Kidney tubule cell (primary cell): ENCODE measurements around the gene KRT71.

Source experiments
- DNase-seq: peaks from one replicate; pipeline ENCODE4 v3.0.0-alpha.2; 2018; ENCODE audit warnings: low spot score

KRT71 gene

DNA sequence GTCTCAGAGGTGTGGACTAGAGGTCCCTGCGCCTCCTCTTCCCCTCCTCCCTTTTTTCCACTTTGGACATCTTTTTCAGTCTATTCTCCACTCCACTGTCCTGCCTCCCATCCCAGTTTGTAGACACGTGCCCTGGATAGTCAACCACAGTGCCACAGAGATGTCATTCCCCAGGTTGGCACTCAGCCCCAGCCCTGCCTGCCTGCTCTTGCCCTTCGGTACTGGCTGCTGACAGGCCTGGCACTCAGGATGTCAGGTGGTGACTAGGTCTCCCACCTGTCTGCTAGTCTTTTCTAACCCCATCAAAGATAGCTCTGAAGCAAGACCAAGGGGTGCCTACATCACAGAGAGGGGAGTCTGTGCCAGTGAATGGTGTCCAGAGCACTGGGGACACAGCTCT, 15.8 kb downstream of the KRT71 start:
- no peak for DNase-seq

DNA sequence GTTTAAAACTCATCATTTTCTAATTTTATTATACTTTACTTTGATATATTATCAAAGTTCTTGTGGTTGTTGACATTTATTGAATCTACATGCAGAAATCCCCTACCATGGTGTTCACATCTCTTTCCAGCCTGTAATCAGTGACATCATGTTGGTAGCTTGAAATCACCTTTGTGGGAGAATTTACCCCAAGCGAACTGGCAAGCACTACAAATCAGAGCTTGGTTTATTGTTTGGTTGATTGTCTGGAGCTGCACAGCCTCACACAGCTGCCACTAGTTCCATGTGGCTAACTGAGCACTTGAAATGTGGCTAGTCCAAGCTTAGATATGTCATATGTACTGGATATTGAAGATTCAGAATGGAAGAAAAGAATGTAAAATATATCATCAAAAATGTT, 17.4 kb downstream of the KRT71 start:
- no peak for DNase-seq

DNA sequence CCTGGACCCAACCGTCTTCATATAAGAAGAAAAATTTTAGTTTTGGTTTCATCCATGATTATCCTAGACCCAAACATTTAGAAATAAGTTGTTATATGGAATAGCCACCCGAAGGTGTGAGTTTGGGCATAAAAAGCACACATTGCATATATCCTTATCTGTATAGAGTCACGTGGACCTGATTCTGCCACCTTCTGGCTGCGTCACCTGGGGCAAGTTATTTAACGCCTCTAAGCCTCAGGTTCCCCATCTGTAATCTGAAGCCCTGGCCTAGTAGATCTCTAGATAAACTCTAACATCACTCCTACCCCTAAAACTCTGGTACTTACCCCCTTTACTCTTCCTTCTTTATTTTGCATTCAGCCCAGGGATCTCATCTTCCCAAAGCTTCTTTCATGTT, 18.5 kb downstream of the KRT71 start:
- peak; percentile 20 for DNase-seq

DNA sequence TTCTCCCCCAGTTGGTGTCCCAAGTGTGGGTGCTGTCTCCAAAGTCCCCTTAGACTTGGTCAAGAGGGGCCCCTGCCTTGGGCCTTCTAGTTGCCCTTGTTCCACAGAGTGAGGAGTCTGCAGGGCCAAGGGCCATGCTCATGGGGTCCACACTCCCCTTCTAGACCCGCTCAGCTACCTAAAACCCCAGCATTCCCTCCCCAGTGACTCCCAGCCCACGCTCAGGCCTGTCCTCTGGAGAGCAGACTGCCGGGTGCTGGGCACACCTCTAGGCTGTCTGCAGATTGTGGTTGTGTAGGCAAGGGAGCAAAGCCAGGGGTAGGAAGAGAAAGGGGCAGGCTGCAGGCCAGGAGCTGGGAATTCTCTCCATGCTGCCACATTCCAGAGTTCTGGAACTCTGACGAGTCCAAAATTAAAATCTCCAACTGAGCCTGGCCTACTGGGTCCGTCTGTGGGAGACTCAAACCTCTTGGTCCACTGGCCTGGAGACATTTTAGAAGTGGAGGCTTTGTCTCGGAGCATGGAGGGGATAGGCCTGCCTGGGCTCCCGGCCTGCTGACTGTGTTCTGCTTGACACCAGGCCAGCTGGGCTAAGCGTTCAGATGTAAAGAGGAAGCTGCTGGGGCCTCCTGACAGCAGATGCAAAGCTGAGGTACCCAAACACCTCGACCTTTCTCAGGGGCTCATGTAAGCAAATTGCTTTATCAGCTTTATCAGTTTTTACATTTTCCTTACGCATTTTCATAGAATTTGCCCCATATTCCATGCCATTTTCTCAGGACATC, 19.1 kb downstream of the KRT71 start:
- DNase-seq, result no peak

DNA sequence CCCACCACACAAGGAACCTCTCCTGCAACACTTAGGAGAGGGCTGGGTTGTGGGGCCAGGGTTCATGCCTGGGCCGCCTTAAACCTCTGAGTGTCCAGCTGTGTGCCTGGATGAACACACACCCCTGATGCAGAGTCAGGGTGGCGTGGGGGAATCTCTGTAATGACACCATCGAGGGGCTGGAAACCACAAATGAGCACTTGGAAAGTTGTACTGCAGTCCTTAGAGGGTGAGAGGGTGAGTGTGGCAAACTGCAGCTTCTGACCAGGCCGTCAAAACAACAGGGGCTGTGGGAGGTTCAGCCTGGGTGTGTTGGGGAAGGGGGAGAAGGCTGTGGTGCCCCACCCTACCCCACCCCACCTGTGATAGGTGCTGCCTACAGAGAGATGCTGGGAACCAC, 20.3 kb downstream of the KRT71 start:
- no peak for DNase-seq

DNA sequence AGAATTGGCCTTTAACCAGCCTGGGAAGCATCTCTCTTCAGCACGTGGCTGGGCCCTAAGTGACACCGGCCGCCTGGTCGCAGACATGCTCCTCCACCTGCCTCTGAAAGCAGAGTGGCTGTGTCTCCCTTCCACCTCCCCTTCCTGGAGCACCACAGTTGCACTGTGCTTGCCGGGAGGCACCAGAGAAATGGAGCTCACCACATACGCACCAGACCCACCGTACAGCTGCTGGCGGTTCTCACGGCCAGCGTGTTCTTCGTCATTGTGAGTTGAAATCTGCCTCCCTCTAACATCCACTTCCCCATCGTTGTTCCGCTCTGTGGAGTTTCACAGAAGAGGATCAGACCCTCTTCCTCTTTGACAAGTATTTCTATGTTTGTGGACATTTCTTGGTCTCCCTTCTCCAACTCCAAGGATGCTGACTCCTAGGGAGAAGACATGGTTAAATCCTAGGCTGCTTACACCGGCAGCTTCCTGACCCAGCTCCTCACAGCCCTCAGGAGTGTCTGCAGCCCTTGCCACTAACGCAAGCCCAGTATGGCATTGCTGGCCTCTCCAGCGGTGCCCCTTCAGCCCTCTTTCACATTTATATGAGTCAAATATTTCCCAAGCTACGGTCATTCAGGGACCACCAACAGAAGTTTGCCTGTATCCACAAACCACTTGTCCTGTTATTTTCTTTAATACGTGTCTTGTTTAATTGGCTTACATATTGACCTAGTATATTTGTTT, 21.2 kb downstream of the KRT71 start:
- DNase-seq, result no peak

DNA sequence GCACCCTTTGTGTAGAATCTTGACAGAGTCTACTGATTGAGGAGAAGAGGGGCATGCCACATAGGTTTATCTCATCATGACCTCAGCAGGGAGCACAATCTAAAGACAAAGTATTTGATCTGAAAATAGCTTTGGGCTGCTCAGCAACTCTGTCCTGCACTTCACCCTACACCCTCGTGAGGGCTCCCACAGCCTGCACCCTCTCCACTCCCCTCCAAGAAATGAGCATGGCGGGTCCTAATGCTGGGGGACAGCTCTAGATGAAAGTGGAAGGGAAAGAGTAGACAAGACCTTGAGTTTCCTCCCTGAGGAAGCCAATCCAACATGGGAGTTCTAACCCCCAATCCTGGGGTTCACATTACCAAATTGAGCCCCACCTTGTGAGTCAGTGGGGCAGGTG, 22.0 kb downstream of the KRT71 start:
- DNase-seq, result no peak

DNA sequence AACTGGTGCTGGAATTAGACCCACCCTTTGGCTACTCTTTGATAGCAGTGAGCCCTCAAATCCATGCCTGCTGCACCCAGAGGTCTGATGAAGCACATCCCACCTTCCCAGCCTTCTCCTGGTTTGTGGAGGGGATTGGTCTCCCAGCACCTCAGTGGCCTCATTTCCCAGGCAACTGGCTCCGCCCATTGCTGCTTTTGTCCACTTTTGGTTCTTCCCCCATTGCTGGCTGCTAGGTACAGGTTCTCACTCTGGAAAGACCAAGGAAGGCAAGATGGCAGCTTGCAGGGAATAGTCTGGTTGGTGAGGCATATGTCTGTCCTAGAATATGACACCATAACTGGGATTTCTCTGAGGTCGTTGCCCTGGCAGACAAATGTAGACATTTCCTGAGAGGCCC, 22.6 kb downstream of the KRT71 start:
- no peak for DNase-seq

DNA sequence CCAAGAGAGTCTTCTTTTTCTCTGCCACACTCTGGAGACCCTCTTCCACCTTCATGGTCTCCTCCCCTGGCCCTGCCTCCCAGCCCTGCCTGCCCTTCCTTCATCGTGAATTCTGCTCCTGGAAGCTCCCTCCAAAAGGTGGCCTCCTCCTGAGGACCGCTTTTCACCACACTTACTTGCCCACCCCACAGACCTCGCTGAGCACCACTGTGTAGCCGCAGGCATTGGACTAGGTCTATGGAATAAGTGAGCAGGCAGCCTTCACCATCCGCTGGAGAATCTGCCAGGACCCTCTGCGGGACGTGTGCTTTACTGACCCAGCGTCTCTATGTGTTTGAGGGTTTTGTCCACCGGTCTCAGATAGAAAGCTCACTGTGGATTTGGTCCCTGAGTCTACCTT, 23.1 kb downstream of the KRT71 start:
- DNase-seq, result no peak

DNA sequence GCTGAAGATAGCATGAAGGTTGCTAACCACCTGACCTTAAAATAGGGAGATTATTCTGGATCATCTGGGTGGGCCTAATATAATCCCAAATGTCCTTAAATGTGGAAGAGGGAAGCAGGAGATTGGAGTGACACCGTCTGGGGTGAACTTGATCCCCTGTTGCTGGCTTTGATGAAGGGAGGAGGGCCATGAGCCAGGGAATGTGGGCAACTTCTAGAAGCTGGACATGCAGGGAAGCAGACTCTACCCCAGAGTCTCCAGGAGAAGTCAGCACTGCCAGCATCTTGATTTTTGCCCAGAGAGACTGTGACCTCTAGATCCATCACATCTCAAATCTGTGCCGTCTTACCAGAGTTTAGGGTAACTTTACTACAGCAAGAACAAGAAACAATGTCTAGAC, 23.5 kb downstream of the KRT71 start:
- no peak for DNase-seq

DNA sequence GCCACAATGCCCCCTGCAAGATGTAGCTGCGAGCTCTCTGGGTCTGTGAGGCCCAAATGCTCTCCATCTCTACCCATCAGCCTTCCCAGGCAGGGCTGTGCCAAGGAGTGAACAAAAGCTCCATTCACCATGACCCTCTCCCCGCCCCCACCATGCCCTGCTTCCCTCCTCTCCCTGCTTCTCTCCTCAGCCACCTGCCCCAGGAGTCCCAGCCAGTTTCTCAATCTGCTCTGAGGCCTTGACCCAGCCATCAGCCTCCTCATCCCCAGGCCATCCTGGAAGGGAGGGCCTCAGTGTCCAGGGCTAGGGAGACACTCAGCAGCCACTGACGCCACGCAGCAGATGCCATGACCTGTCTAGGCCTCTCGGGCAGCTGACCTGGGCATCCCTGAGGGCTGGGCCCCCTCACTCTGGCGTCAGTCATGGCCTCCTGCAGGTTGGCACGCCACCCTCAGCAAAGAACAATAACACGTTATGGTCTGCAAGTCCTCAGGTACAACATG, 24.3 kb downstream of the KRT71 start:
- no peak for DNase-seq

DNA sequence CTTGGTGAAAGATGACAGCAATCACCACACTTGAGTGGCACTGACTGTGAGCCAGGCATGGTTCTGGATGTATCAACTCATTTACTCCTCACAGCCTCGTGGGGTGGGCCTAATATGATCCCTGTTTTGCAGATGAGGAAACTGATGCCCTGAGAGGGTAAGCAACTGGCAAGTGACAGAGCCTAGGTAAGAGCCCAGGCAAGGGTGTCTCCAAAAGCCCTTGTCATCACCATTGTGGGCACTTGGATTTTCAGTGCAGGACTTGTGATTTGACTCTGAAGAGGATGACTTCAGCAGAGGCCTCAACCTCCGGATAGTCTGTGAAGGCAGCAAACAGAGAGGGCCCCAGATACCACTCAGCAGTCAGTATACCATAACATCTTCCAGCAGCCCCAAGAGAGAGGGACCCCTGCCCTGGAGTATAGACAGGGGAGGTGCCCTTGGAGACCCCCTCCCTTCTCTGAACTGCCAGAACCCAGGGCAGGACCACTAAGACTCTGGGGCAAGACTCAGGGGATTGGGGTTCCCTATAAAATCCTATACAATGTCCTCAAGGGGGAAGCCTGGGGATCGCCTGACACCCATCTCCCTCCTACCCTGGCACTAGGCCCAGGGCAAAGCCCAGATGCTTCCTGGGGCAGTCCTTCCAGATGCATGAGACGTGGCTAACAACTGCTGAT, 25.7 kb downstream of the KRT71 start:
- no peak for DNase-seq

DNA sequence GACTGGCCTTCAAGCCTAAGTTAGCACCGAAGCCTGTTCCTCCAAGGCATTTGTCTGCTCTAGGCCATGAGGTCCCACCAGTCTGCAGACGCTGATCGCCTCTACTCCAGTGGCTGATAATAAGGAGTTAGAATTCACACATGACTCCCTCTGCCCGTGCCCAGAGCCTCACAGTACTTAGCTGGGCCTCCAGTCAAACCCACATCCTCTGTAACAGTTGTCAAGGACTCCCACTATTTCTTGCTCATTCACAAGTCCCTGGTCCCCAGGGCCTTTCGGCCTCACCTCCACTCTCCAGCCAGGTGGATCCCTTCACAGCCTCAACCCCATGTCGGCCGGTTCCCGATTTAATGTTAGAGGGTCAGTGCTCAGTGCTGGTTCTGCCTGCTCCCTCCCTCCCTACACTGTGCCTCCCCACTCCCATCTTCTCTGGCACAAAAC, 26.4 kb downstream of the KRT71 start:
- DNase-seq, result no peak

DNA sequence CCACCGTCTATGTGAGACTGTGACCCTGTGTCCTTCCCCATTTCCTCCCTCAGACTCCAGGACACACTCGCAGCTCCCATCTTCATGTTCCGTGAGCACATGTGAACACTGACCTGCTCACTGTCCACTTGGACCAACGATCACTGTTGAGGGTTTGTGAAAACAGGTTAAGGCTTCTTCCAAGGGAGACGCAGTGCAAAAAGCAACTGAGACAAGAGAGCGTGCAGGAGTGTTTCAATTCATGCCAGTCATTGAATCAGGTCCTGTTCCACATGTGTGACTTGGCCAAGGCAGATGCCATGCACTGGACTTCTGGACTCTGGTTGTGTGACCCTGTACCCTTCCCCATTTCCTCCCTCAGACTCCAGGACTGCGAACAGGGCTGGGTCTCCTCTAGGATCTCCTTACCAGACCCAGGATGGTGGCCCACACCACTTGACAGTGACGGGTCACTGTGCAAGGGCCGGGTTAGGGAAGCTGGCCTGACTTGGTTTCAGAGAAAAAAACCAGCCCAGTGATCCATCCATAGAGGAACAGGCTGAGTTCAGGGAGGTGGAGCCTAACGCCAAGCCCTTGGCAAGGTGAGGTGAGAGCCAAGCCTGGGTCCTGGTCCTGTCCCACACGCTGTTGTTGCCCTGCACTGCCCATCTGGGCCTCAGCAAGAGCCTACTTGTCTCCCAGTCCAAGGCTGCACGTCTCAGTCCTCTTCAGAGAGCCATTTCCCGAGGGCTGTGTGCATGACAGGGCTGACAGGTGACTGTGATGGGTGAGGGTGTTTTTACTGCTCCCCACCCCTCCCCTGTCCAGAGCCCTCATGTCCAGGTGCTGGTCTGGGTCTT, 27.1 kb downstream of the KRT71 start:
- DNase-seq, result no peak

DNA sequence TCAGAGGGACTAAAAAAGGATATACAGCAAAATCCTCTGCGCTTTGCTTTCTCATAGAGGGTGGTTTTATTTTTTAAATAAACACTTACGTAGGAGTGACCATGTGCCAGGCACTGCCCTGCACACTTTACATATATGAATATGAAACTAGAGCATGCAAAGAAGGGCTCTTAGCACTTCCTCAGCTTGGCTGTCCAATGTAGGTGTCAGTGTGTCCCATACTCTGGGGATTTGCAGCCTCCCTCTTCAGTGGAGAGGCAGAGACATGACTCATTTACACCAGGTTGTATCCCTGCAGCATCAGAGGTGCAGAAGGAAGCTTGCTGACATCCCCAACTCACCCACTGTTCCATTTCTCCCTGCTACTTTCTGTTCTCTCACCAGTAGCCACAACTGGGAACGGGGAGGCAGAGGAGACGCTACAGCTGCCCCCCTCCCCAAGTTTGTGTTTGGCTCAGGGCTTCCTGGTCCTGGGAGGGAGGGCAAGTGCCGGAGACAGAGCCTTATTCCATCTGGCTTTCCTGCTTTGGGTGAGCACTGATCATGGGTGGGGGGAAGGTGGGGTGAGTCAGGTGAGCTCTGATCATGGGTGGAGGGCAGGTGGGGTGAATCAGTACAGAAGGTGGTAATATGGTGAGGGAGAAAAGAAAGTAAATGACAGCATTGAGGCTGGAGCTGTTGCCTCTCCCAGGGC, 27.9 kb downstream of the KRT71 start:
- peak; percentile 11 for DNase-seq

DNA sequence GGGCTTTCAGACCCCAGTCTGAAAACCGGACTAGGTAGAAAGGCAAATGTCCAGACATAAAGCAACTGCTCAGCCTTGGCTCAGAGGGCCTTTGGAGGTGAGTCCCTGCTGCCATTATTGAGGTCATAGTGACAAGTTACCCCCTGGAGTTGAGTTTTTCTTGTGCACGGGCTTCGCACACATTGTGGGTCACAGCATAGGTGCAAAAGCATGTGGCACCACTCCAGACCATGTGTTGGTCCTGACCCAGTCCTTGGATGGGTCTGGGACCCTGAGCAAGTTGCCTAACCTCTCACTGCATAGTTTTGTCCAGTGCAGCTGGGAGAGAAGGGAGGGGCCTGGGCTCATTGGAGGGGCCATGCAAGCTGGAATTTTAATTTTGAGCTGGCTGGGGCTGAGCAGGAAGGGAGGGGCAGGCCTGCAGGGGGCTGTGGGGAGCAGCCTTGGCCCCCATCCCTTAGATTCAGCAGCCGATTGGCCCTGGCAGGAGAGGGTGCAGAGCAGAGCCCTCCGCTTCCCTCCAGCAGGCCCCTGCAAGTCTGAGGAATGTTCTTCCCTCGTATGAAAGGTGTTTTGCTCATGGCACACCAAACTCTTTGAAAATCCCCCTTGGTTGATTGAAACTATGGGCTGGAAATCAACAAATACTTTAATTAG, 28.6 kb downstream of the KRT71 start:
- no peak for DNase-seq

DNA sequence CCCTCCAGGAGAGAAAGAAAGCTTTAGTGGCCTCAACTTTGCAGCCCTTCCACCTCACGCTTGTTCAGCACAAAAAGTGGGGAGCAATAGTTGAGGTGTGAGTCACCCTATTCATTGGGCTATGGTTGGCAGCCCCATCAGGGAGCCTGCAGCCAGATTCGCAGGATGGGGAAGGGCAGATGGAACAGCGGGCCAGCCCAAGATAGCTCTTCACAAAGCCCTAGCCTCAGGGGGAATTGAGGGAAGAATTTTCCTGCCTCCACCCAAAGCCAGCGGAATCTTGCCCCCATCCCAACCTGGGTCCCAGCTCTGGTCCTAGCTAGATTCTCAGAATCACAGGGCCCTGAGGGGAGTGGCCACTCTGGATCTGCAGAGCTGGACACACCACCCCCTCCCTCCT, 29.1 kb downstream of the KRT71 start:
- no peak for DNase-seq

DNA sequence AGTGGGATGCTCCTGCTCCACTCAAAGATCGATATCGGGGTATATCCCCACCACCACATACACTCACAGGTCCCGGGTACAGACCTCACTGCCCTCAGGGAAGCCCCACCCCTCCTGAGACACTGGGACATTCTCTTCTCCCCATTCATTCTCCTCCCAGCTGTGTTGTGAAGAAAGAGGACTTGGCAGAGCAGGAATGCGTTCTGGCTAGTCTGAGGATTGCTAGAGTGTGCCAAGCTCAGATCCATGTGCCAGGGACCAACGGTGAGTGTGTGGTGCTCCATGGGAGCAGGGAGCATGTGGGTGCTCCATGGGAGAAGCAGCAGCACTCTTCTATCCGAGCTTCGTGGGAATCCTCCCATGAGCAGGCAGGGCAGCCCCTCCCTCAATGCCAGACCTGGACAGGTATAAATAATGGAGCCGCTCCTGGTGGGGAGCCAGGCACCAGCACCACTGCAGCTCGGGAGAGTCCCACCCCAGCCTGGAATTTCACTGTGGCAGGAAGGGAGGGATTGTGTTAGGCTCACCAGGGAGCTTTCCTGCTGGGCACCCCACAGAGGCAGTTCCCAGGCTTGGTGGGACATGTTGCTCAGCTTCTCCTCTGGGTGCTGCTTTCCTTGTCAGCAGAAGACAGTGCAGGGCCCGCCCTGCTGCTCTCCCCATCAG, 30.5 kb downstream of the KRT71 start:
- DNase-seq, result no peak

DNA sequence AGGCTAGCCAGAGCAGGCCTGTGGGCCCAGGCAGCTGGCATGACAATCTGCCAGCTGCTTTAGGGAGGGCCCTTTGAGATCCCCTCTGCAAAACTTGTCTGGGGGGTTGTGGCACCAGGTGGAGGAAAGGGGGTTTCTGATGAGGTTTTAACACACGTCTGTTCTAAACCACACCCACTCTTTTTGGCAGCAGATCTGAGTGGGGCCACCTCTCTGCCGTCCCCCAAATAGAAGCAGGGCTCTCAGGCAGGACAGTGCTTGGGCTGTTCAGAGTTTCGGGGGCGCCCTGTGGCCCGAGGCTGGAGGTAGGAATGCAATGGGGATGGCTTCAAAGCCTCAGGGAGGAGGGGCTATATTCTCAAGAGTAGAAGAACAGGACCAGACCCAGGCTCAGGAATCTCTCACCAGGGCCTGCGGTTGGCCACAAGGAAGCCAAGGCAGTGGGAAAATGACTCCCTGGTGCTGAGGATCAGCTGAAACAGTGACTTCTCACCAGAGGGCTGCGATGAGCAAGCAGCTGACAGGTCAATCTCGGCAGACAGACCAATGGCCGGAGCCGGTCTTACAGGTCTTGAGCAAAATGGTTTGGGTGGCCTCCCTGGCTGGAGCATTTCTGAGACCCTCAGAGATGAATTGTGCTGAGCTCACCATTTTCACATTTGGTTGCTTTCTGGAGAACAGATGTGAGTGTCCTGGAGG, 31.2 kb downstream of the KRT71 start:
- no peak for DNase-seq

DNA sequence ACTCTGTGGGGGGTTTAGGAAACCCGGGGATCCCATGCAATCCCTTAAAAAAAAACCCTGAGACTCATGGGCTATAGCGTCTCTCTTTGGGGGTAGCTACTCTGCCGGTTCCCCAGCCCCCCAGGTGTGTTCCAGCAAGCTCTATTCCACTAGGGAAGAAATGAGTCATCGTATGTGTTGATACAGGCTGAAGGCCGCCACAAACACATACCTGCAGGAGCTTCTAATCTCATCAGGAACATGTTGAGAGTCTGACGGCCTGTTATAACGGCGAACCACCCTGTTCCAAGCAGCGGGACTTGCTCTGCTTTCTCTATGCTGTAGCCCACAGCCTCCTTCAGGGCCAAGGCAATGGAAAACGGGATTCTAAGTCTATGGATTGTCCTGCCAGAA, 31.8 kb downstream of the KRT71 start:
- no peak for DNase-seq
